Fibroblast of lung (primary cell): ENCODE results near the gene DNER. TPM values are rescaled to one million over a fixed set of nuclear protein-coding genes. Genes with fewer than 3 reads are reported as not detected.

Experiments used
- DNase-seq, 2 donors: peaks; one replicate each; pipeline versions ENCODE4 v3.0.0 to v3.0.0-alpha.2; 2010; ENCODE audit warnings: low read depth in 2 of 2
- H2AFZ ChIP-seq: 2 replicates; pipeline ENCODE4 v1.5.1; 2012; ENCODE audit warnings: low read length, control low read depth, inconsistent platforms
- H3K27ac ChIP-seq: 2 replicates; pipeline ENCODE4 v1.5.1; 2011; ENCODE audit warnings: low read length, control low read depth; ENCODE audit not compliant: insufficient read depth
- H3K27me3 ChIP-seq: 2 replicates; pipeline ENCODE4 v1.5.1; 2011; ENCODE audit warnings: mild to moderate bottlenecking, low read length; ENCODE audit not compliant: control insufficient read depth, insufficient read depth
- H3K36me3 ChIP-seq: 2 replicates; pipeline ENCODE4 v1.5.1; 2011; ENCODE audit warnings: low read length; ENCODE audit not compliant: control insufficient read depth, insufficient read depth
- H3K4me1 ChIP-seq: 2 replicates; pipeline ENCODE4 v1.5.1; 2011; ENCODE audit warnings: low read length; ENCODE audit not compliant: control insufficient read depth, insufficient read depth; ENCODE audit errors: extremely low read depth
- H3K4me2 ChIP-seq: 2 replicates; pipeline ENCODE4 v1.5.1; 2011; ENCODE audit warnings: low read length, control low read depth; ENCODE audit not compliant: insufficient read depth; ENCODE audit errors: extremely low read depth
- H3K4me3 ChIP-seq, 4 experiments: fragments of 200-600 bp in 1 of 4; sonication (generic) in 1 of 4; replicated peaks in 1 of 4; 2 replicates each; pipeline ENCODE4 v1.5.1; 2011 to 2016; ENCODE audit warnings: low read length in 4 of 4, low read depth in 3 of 4, mild to moderate bottlenecking in 3 of 4, control low read depth in 2 of 4, inconsistent platforms in 1 of 4, mixed read lengths in 1 of 4; ENCODE audit not compliant: insufficient read depth in 1 of 4; ENCODE audit errors: control extremely low read depth in 1 of 4
- H3K79me2 ChIP-seq: 2 replicates; pipeline ENCODE4 v1.5.1; 2012; ENCODE audit warnings: mild to moderate bottlenecking, low read length, inconsistent platforms; ENCODE audit not compliant: control insufficient read depth, insufficient read depth
- H3K9ac ChIP-seq: 2 replicates; pipeline ENCODE4 v1.5.1; 2011; ENCODE audit warnings: mild to moderate bottlenecking, low read length, control low read depth; ENCODE audit not compliant: insufficient read depth
- H3K9me3 ChIP-seq: 2 replicates; pipeline ENCODE4 v1.5.1; 2012; ENCODE audit warnings: low read depth, low read length; ENCODE audit not compliant: control insufficient read depth, insufficient read depth
- H4K20me1 ChIP-seq: 2 replicates; pipeline ENCODE4 v1.5.1; 2011; ENCODE audit warnings: low read length; ENCODE audit not compliant: control insufficient read depth, insufficient read depth; ENCODE audit errors: extremely low read depth
- CTCF ChIP-seq, 2 donors: IDR thresholded peaks in 1 of 2; conservative IDR thresholded peaks in 1 of 2; 1 replicate in 1 of 2; 2 replicates in 1 of 2; pipeline ENCODE4 v1.5.1; 2011 to 2012; ENCODE audit warnings: low read length in 2 of 2, control low read depth in 1 of 2, inconsistent platforms in 1 of 2, low read depth in 1 of 2, mild to moderate bottlenecking in 1 of 2
- EZH2 ChIP-seq: IDR thresholded peaks from 2 replicates; pipeline ENCODE4 v1.5.1; 2012; ENCODE audit warnings: low read length, control low read depth, mild to moderate bottlenecking; ENCODE audit errors: missing control alignments
- polyA plus RNA-seq, 2 donors: library from polyadenylated mRNA; depleted of rRNA in 1 of 2; stranded (reverse) in 1 of 2; unstranded in 1 of 2; fragments of >200 nt; gene quantifications; 2 replicates each; pipeline ENCODE4 v1.2.1, GENCODE V29; 2011 to 2012; ENCODE audit warnings: missing spikeins in 1 of 2
- total RNA-seq: library from RNA; depleted of rRNA; stranded (reverse); fragments of >200 nt; gene quantifications from 2 replicates; pipeline ENCODE4 v1.2.1, GENCODE V29; 2014

Gene DNER
- total and polyA plus RNA-seq, 2 donors (not counting 1 experiment from before 2014, with no cell fraction given) = 0.33 to 0.43 TPM

DNA sequence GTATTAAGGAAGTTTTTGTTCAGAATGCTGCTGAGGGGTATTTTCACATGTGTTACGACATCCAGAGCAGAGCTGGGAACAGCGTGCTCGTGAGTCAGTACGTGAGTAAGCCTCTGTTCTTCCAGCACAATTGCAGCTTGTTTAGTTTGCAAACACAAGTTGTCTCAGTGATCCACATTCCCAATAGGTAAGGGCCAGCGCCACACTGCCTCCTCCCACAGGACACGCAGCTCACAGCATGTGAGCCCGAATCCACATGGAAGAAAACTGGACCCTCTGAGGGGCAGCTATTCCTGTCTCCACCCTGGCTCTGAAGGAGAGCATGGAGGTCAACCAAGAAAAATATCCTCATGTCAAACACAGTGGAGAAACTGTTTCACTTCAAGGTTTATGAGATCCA, 269.3 kb downstream of the DNER start:
- Histone ChIP-seq H3K36me3 (no peaks in the 10 kb centered on the region), H3K4me2 (peak overlapping the region; percentile 49), H3K9me3 (no peaks in the 10 kb centered on the region), H4K20me1 (no peaks in the 10 kb centered on the region), H2AFZ (peak overlapping the region; percentile 20), H3K4me1 (peaks cover 5% of the 10 kb centered on the region), H3K27me3 (no peaks in the 10 kb centered on the region), H3K4me3 (peak overlapping the region in 1 of 4 experiments; percentile 15), H3K79me2 (no peaks in the 10 kb centered on the region), H3K27ac (peak overlapping the region; percentile 78), H3K9ac (peak overlapping the region; percentile 3)
- peak; percentile 98 for DNase-seq
- TF ChIP-seq EZH2 = no peak
- no peak for TF ChIP-seq CTCF (conservative IDR thresholded peaks at IDR 0.05 in 1 of 2, IDR thresholded peaks at IDR 0.05 in 1 of 2; ENCODE audit: low read depth in 1 of 2, low read length in 2 of 2)

- Histone ChIP-seq H2AFZ (no peak overlapping the region), H3K79me2 (no peaks in the 10 kb centered on the region), H3K27ac (no peak overlapping the region), H3K4me3 (no peak overlapping the region), H3K9ac (no peak overlapping the region), H3K4me1 (peaks cover 5% of the 10 kb centered on the region), H3K9me3 (no peaks in the 10 kb centered on the region), H3K4me2 (no peak overlapping the region), H3K36me3 (no peaks in the 10 kb centered on the region), H3K27me3 (no peaks in the 10 kb centered on the region), H4K20me1 (no peaks in the 10 kb centered on the region)
- TF ChIP-seq EZH2 = no peak
- no peak for TF ChIP-seq CTCF (conservative IDR thresholded peaks at IDR 0.05 in 1 of 2, IDR thresholded peaks at IDR 0.05 in 1 of 2; ENCODE audit: low read depth in 1 of 2, low read length in 2 of 2)
- no peak for DNase-seq
Observed at GRCh38 chr2:229443546-229444268, 270.6 kb downstream of the DNER start.

DNA sequence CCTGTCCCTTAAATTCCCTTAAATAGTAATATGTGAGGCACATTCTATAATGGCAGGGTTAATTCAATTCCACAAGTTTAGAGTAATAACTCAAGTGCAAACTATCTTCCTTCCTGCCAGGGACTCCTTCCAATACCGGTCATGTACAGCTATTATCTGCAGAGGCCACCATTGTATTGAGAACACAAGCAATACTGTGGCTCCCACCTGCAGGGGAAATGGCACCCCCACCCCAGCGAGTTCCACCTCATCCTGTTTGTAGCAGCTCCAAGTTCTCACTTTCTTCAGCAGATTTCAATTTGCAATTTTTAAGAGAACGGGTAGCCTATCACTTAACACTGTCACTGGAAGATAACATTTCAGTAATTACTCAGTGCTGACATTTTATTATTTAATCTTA, 271.2 kb downstream of the DNER start:
- Histone ChIP-seq H3K27ac (no peak overlapping the region), H3K4me3 (no peak overlapping the region), H3K4me2 (no peak overlapping the region), H3K36me3 (no peaks in the 10 kb centered on the region), H3K79me2 (no peaks in the 10 kb centered on the region), H3K4me1 (peaks cover 5% of the 10 kb centered on the region), H3K9ac (no peak overlapping the region), H4K20me1 (no peaks in the 10 kb centered on the region), H3K9me3 (no peaks in the 10 kb centered on the region), H3K27me3 (no peaks in the 10 kb centered on the region), H2AFZ (no peak overlapping the region)
- TF ChIP-seq CTCF (conservative IDR thresholded peaks at IDR 0.05 in 1 of 2, IDR thresholded peaks at IDR 0.05 in 1 of 2; ENCODE audit: low read depth in 1 of 2, low read length in 2 of 2) (no peak), EZH2 (no peak)
- DNase-seq = no peak
